Activated T-cell treated with anti-CD3 and anti-CD28 coated beads, Interleukin-2, amount 50 U/mL, for 72 hours (primary cell): Measurements from ENCODE around the gene MAFB. TPM values are rescaled to one million over a fixed set of nuclear protein-coding genes. Genes with fewer than 3 reads are reported as not detected.

ENCODE experiments used
- ATAC-seq, 2 donors: fragments of 150-1000 bp; cut with Tn5 transposase; replicated peaks in 1 of 2; 2 replicates each; pipeline ENCODE4 v1.10.0; 2021; ENCODE audit warnings: moderate library complexity in 2 of 2, mild to moderate bottlenecking in 1 of 2
- DNase-seq, 2 donors: peaks; one replicate each; pipeline ENCODE4 v3.0.0; 2021 to 2022; ENCODE audit warnings: mixed read lengths in 1 of 2
- H3K27ac Mint-ChIP-seq: one replicate; pipeline ENCODE4 v1.8.0; 2022; ENCODE audit warnings: mild to moderate bottlenecking, moderate library complexity, mixed read lengths
- H3K27me3 Mint-ChIP-seq: one replicate; pipeline ENCODE4 v1.8.0; 2022; ENCODE audit warnings: low read depth, mixed read lengths
- H3K36me3 Mint-ChIP-seq, 2 donors: one replicate each; pipeline ENCODE4 v1.8.0; 2022; ENCODE audit warnings: mixed read lengths in 2 of 2, mild to moderate bottlenecking in 1 of 2; ENCODE audit not compliant: insufficient read depth in 2 of 2
- H3K4me1 Mint-ChIP-seq: one replicate; pipeline ENCODE4 v1.8.0; 2022; ENCODE audit warnings: low read depth, mixed read lengths
- H3K4me3 Mint-ChIP-seq, 2 donors: one replicate each; pipeline ENCODE4 v1.8.0; 2022; ENCODE audit warnings: mild to moderate bottlenecking in 2 of 2, mixed read lengths in 2 of 2, moderate library complexity in 2 of 2
- H3K9me3 Mint-ChIP-seq, 2 donors: one replicate each; pipeline ENCODE4 v1.8.0; 2022; ENCODE audit warnings: mixed read lengths in 2 of 2
- total RNA-seq, 2 donors: library from RNA; stranded (reverse); gene quantifications; one replicate each; pipeline ENCODE4 v1.2.3, GENCODE V29; 2022

MAFB gene
- total RNA-seq, 2 donors from 2014 or later: 0.19 to 0.39 TPM

DNA sequence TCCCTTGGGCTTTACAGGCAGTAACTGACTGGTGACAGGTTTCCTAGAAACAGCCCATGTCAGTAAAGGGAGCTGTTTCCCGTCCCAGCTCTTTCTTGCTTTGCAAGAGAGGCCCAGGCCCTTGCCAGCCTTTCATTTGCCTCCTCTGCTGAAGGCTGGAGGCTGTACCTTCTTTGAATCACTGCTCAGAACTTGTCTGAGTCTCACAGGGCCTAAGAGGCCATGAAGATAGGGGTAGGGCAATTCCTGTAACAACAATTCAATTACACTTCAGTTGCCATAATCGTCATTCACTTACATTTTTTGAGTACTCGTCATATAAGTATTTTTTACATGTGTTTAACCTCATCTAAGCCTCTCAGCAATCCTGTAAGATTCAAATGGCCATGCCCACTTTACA is 25.9 kb upstream of the MAFB start:
- Mint-ChIP-seq H3K27ac (no peak overlapping the region), H3K4me1 (no peaks in the 10 kb centered on the region), H3K27me3 (no peaks in the 10 kb centered on the region), H3K4me3 (no peak overlapping the region), H3K36me3 (no peaks in the 10 kb centered on the region), H3K9me3 (no peaks in the 10 kb centered on the region)
- DNase-seq: no peak
- no peak for ATAC-seq

- no peak for ATAC-seq
- H3K4me3 Mint-ChIP-seq: no peak overlapping the region
- no peaks in the 10 kb centered on the region for H3K9me3 Mint-ChIP-seq
- no peaks in the 10 kb centered on the region for H3K36me3 Mint-ChIP-seq
- no peak overlapping the region for H3K27ac Mint-ChIP-seq
- H3K27me3 Mint-ChIP-seq: no peaks in the 10 kb centered on the region
- no peak for DNase-seq
- no peaks in the 10 kb centered on the region for H3K4me1 Mint-ChIP-seq
Measured at GRCh38 chr20:40714109-40714508, 25.1 kb upstream of the MAFB start.

DNA sequence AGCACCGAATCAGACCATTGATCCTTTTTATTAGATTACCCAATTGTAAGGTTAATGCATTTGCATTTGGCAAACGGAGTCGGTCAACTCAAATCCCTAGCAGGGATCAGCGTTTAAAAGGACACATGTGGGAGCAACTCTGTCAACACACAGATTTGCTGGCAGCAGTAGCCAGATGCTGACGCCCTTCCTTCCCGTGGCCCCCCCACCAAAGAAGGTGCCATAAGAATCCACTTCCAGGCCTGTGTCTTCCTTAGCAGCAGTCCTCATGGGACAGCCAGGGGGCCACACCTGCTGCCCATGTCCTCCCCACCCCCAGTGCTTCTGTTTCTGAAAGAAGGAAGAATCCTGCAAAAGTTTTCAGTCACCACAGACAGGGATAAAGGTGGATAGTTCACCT is 24.5 kb upstream of the MAFB start:
- Mint-ChIP-seq H3K9me3 (no peaks in the 10 kb centered on the region), H3K27ac (no peak overlapping the region), H3K4me3 (no peak overlapping the region), H3K36me3 (no peaks in the 10 kb centered on the region), H3K4me1 (no peaks in the 10 kb centered on the region), H3K27me3 (no peaks in the 10 kb centered on the region)
- DNase-seq: no peak
- no peak for ATAC-seq

- H3K9me3 Mint-ChIP-seq: no peaks in the 10 kb centered on the region
- no peaks in the 10 kb centered on the region for H3K36me3 Mint-ChIP-seq
- ATAC-seq (no peak), DNase-seq (no peak)
- H3K4me3 Mint-ChIP-seq: no peak overlapping the region
- no peaks in the 10 kb centered on the region for H3K27me3 Mint-ChIP-seq
- H3K27ac Mint-ChIP-seq: no peak overlapping the region
- no peaks in the 10 kb centered on the region for H3K4me1 Mint-ChIP-seq
Measured at GRCh38 chr20:40711079-40711478, 22.0 kb upstream of the MAFB start.

GRCh38 chr20:40710603-40711002 is 21.6 kb upstream of the MAFB start:
- no peaks in the 10 kb centered on the region for H3K36me3 Mint-ChIP-seq
- no peaks in the 10 kb centered on the region for H3K4me1 Mint-ChIP-seq
- DNase-seq (no peak), ATAC-seq (no peak)
- no peak overlapping the region for H3K27ac Mint-ChIP-seq
- no peak overlapping the region for H3K4me3 Mint-ChIP-seq
- H3K9me3 Mint-ChIP-seq: no peaks in the 10 kb centered on the region
- no peaks in the 10 kb centered on the region for H3K27me3 Mint-ChIP-seq

GRCh38 chr20:40706977-40707582 is 18.0 kb upstream of the MAFB start:
- no peak for DNase-seq
- no peak for ATAC-seq
- H3K9me3 Mint-ChIP-seq: no peaks in the 10 kb centered on the region

GRCh38 chr20:40705413-40705812 is 16.4 kb upstream of the MAFB start:
- no peaks in the 10 kb centered on the region for H3K4me1 Mint-ChIP-seq

More at GRCh38 chr20:40706977-40707582, 18.0 kb upstream of the MAFB start:
- H3K36me3 Mint-ChIP-seq: no peaks in the 10 kb centered on the region
- peaks cover 18% of the 10 kb centered on the region for H3K27me3 Mint-ChIP-seq
- no peaks in the 10 kb centered on the region for H3K4me1 Mint-ChIP-seq
- no peak overlapping the region for H3K4me3 Mint-ChIP-seq
- no peak overlapping the region for H3K27ac Mint-ChIP-seq

GRCh38 chr20:40704828-40705227 is 15.8 kb upstream of the MAFB start:
- Mint-ChIP-seq H3K27ac (no peak overlapping the region), H3K4me1 (no peaks in the 10 kb centered on the region), H3K36me3 (no peaks in the 10 kb centered on the region), H3K4me3 (no peak overlapping the region), H3K27me3 (peaks cover 20% of the 10 kb centered on the region), H3K9me3 (no peaks in the 10 kb centered on the region)
- ATAC-seq (no peak), DNase-seq (no peak)

More at GRCh38 chr20:40705413-40705812, 16.4 kb upstream of the MAFB start:
- ATAC-seq (no peak), DNase-seq (no peak)
- no peak overlapping the region for H3K27ac Mint-ChIP-seq
- peaks cover 20% of the 10 kb centered on the region for H3K27me3 Mint-ChIP-seq
- no peaks in the 10 kb centered on the region for H3K36me3 Mint-ChIP-seq
- no peaks in the 10 kb centered on the region for H3K9me3 Mint-ChIP-seq
- H3K4me3 Mint-ChIP-seq: no peak overlapping the region

DNA sequence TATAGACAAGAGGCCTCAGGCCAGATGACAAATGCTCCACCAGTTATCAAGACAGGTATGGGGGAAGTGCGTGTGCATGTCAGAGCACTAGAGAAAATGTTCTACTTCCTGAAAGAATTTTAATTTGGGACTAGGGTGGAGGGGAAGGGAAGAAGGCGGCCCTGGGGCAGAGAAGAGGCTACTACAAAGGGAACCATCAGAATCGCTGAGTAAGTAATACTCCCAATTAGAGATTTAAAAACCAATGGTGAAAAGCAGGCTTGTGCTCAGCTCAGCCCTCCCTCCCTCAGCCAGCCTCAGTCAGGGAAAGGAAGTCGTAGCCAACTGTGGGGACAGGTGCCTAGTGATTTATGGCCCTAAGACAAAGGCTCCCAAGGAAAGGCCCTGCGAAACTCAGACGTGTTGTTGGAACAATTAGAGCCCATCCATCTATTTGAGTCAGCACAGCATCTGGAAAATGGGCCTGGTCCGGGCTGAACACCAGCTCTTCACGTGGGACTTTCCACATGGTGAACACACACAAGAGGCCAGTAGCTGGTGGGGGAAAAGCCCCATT is 15.0 kb upstream of the MAFB start:
- H3K27me3 Mint-ChIP-seq: peaks cover 20% of the 10 kb centered on the region
- H3K9me3 Mint-ChIP-seq: no peaks in the 10 kb centered on the region
- no peak overlapping the region for H3K4me3 Mint-ChIP-seq
- ATAC-seq: no peak
- H3K36me3 Mint-ChIP-seq: no peaks in the 10 kb centered on the region
- DNase-seq: no peak
- H3K27ac Mint-ChIP-seq: no peak overlapping the region
- H3K4me1 Mint-ChIP-seq: no peaks in the 10 kb centered on the region

DNA sequence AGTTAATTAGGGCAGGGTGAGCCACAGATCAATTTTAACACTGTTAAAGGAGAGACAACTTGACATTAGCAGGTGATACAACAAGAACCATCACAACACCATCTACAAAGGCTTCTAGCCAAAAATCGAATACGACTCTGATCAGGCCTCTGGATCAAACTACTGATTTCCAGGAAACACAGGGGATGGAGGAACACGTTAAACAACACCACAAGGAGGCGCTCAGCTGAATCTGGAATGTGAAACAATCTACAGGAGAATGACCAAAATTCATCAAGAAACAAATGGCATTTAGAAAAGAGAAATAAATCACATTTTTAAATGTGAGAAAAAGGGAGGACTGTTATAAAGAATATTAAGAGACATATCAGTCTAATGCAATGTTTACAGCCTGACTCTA is 13.5 kb upstream of the MAFB start:
- Mint-ChIP-seq H3K27ac (no peak overlapping the region), H3K9me3 (no peaks in the 10 kb centered on the region), H3K4me3 (no peak overlapping the region), H3K36me3 (no peaks in the 10 kb centered on the region), H3K27me3 (peaks cover 32% of the 10 kb centered on the region), H3K4me1 (no peaks in the 10 kb centered on the region)
- ATAC-seq (no peak), DNase-seq (no peak)

- H3K9me3 Mint-ChIP-seq: no peaks in the 10 kb centered on the region
- peaks cover 60% of the 10 kb centered on the region for H3K27me3 Mint-ChIP-seq
- H3K4me1 Mint-ChIP-seq: no peaks in the 10 kb centered on the region
- no peak for DNase-seq
- H3K36me3 Mint-ChIP-seq: no peaks in the 10 kb centered on the region
- no peak overlapping the region for H3K27ac Mint-ChIP-seq
- ATAC-seq: no peak
- H3K4me3 Mint-ChIP-seq: no peak overlapping the region
Measured at GRCh38 chr20:40698744-40699143, 9.7 kb upstream of the MAFB start.

- H3K27me3 Mint-ChIP-seq: peaks cover 60% of the 10 kb centered on the region
- ATAC-seq (no peak), DNase-seq (no peak)
- H3K27ac Mint-ChIP-seq: no peak overlapping the region
- H3K4me1 Mint-ChIP-seq: no peaks in the 10 kb centered on the region
- H3K4me3 Mint-ChIP-seq: no peak overlapping the region
- H3K9me3 Mint-ChIP-seq: no peaks in the 10 kb centered on the region
- H3K36me3 Mint-ChIP-seq: no peaks in the 10 kb centered on the region
Measured at GRCh38 chr20:40698281-40698680, 9.2 kb upstream of the MAFB start.

GRCh38 chr20:40697541-40697940 is 8.5 kb upstream of the MAFB start:
- Mint-ChIP-seq H3K27me3 (peaks cover 60% of the 10 kb centered on the region), H3K4me1 (no peaks in the 10 kb centered on the region), H3K36me3 (no peaks in the 10 kb centered on the region), H3K4me3 (no peak overlapping the region), H3K27ac (no peak overlapping the region), H3K9me3 (no peaks in the 10 kb centered on the region)
- DNase-seq: no peak
- no peak for ATAC-seq

DNA sequence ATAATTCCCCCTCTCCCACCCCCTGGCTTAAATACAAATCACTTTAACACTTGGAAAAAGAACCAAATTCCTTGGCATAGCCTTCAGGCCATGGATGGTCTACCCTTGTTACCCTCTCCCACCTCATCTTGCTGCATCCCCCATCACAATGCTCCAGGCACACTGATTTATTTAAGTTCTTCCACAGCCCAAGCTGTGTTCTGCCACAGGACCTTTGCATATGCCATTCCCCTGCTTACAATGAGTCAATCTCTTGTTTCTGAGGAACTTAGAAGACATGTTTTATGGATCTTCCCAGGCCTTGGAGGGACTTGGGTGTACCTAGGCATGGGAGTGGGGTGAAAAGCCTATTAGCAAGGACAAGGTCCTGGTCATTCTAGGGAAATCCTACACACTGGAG is 6.2 kb upstream of the MAFB start:
- Mint-ChIP-seq H3K9me3 (no peaks in the 10 kb centered on the region), H3K27ac (no peak overlapping the region), H3K4me1 (no peaks in the 10 kb centered on the region), H3K36me3 (no peaks in the 10 kb centered on the region), H3K4me3 (no peak overlapping the region), H3K27me3 (peaks cover 77% of the 10 kb centered on the region)
- ATAC-seq (no peak), DNase-seq (no peak)
